Uterus (tissue), 2 donors: ENCODE data around the gene TSACC.

Experiments used
- CTCF ChIP-seq, 4 experiments: fragments of 200-600 bp in 2 of 4; fragments of 450-650 bp in 2 of 4; sonication (generic) in 2 of 4; IDR thresholded peaks; one replicate each; pipeline ENCODE4 v1.5.1; 2016 to 2019; ENCODE audit warnings: antibody characterized with exemption in 4 of 4, mild to moderate bottlenecking in 2 of 4, moderate library complexity in 1 of 4
- POLR2A ChIP-seq, 2 donors: fragments of 450-650 bp; IDR thresholded peaks; one replicate each; pipeline ENCODE4 v1.6.1; 2016; ENCODE audit warnings: antibody characterized with exemption in 2 of 2, mild to moderate bottlenecking in 1 of 2, moderate library complexity in 1 of 2

GRCh38 chr1:156390469-156391365 is 52.4 kb downstream of the TSACC start:
- no peak for TF ChIP-seq CTCF (IDR thresholded peaks at IDR 0.05)
- TF ChIP-seq POLR2A (IDR thresholded peaks at IDR 0.05), result no peak
